HG02870 (cell line): ENCODE measurements around the gene MTG2.

Source experiments
- ATAC-seq: cut with Tn5 transposase; IDR thresholded peaks from one replicate; pipeline ENCODE4 v1.9.1; 2021; ENCODE audit warnings: mild to moderate bottlenecking, moderate library complexity; ENCODE audit not compliant: unreplicated experiment

MTG2 gene

GRCh38 chr20:62203378-62204030 is 20.7 kb downstream of the MTG2 start:
- ATAC-seq, result no peak

DNA sequence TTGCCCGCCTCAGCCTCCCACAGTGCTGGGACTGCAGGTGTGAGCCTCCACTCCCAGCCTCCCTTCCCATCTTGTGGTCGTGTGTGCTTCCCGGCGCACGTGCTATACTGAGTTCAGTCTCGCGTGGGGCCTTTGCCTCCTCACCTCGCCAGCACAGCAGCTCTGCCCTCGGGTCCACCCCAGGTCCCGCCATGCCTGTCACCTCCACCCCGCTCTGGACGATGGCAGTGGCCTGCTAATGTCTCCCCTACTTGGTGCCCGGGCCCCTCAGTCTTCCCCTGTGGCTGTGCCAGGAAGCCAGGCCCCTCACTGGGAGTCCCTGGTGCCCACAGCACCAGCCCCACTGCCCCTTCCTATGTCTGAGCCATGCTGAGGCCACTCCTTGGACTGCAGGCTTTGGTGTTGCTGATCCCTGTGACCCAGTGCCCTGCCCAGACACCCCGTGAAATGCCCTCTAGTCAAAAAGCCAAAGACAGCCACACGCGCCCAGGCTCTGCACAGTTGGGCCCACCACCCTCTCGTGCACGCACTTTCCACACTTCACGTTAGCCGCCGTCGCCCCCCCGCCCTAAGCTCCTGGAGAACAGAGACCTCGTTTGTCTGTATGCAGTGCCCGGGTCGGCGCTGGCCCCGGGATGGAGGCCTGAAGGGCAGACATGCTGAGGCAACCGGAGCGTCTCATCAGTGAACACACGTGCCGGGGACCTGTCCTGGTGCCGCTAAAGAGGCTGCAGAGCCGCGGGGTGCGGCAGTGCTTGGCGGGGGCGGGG is 23.0 kb downstream of the MTG2 start:
- ATAC-seq, result no peak

DNA sequence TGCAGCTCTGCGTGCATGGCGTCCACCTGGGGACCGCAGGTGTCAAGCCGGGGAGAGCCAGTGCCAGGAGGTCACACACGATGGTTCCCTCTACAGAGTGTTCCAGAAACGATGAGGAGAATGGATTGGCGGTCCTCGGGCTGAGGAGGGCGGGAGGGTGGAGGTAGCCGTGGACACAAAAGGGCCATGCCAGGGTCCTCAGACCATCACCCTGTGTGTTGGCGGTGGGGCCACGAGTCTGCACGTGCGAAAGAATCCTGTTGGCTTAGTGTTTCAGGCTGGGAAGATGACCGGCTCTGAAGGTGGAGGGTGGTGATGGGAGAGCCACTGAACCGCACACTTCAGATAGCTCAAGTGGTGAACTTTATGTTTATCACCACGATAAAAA is 23.6 kb downstream of the MTG2 start:
- ATAC-seq, result no peak

DNA sequence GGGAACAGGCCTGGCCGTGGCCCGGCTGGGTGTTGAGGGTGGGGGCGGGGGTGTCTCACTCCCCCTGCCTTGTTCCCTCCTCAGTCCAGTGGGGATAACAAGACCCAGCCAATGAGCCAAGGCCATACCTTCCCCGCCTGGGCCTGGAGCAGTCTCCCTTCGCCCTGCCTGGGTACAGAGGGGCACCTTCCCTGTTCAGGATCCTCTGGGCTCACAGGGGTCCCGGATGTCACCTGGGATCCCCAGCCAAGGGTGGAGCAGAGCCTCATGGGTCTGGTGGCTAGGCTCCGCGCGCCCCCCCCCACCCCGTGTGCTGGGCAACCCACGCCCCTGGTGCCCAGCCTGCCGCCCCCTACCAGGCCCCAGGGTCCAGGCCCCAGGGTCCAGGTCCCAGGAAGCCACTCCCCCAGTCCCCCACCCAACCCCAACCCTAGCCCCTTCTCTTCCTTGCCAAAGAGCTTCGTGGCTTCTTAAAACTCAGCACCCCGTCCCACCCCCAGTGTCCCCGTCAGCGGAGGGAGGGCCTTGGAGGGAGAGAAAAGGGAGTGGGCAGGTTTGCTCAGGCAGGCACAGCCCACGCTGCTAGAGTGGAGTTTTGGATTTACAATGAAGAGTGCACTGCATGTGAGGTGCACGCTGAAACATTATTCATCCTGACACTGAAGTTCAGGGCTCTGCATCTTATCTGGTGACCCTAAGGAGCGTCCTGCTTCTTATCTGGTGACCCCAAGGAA is 25.4 kb downstream of the MTG2 start:
- no peak for ATAC-seq

- no peak for ATAC-seq
Observed at GRCh38 chr20:62208795-62209755, 26.2 kb downstream of the MTG2 start.

DNA sequence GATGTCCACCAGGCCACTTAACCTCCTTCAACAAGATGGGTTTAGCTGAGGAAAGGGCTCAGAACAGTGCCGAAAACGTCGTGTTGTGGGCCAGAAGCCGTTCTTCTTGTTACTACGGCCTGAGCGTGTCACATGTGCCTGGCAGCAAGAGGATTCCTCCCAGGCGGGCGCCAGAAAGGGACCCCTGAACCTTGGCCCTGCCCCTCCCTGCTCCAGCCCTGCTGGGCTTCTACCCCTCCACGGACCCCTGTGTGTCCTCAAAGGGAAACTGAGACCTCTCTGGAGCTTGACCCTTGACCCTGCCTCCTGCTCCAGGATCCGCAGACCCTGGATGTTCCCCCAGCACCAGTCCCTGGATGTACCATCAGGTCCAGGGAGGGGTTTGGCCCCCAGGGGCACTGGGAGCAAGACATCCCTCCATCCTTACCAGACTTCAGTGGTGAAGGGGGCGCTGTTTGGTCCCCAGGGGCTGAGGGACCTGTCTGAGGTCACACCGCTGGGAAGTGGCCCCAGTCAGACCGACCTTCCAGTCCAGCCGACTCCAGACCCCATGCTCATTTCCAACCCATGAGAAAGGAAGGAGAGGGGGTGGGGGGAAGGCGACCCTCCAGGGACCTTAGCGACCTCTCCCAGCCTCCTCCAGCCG is 27.1 kb downstream of the MTG2 start:
- no peak for ATAC-seq

DNA sequence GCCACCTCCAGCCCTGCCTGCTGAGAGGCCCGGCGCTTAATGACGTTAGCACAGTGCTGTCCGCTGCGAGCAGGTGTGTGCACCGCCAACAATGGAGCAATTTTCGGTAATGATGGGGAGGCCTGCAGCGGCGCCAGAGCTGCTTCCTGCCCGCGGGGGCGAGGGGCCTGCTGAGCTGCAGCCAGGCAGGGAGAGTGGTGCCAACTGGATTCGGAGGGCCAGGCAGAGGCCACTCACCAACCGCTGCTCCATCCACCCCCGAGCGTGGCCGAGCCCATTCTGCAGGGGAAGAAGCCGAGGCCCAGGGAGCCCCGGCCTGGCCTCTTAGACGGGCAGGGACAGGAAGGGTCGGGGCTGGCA is 27.6 kb downstream of the MTG2 start:
- ATAC-seq, result no peak

GRCh38 chr20:62211216-62211615 is 28.4 kb downstream of the MTG2 start:
- no peak for ATAC-seq

- ATAC-seq, result no peak
Observed at GRCh38 chr20:62211769-62212288, 29.0 kb downstream of the MTG2 start.

DNA sequence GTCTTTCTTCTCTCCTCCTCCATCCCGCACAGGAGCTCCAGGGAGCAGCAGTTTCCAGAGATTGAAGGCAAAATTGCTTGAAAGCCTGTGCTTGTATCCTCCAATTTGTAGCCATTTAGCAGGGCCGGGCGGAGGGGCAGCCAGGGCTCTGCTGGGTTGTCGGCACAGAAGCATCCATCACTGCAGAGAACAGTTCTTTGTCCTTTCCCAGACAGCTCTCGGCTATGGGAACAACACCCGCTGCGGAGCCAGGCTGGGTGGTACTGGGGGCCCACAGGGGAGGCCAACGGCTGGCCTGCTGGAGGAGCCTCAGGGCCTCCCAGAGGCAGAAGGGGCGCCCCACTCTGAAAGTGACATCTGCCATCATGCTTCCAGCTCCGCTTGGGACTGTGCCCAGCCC is 29.5 kb downstream of the MTG2 start:
- ATAC-seq, result no peak

DNA sequence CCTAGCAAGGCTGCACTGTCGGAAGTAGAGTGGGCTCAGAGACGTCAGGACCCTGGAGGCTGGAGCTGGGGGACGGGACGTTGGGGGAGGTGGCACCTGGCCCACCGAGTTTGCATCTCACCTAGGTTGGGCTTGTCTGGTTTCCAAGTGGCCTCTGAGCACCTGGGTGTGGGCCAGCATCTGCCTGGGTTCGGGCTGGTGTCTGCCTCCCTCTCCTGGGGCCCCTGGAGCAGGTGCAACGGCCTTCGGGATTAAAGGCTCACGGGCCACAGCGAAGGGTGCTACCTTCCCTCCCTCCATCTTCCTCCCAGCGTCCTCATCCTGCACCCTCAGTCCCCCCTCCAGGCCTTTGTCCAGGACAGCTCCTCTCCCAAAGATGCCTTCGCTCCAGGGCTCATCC is 31.2 kb downstream of the MTG2 start:
- no peak for ATAC-seq

DNA sequence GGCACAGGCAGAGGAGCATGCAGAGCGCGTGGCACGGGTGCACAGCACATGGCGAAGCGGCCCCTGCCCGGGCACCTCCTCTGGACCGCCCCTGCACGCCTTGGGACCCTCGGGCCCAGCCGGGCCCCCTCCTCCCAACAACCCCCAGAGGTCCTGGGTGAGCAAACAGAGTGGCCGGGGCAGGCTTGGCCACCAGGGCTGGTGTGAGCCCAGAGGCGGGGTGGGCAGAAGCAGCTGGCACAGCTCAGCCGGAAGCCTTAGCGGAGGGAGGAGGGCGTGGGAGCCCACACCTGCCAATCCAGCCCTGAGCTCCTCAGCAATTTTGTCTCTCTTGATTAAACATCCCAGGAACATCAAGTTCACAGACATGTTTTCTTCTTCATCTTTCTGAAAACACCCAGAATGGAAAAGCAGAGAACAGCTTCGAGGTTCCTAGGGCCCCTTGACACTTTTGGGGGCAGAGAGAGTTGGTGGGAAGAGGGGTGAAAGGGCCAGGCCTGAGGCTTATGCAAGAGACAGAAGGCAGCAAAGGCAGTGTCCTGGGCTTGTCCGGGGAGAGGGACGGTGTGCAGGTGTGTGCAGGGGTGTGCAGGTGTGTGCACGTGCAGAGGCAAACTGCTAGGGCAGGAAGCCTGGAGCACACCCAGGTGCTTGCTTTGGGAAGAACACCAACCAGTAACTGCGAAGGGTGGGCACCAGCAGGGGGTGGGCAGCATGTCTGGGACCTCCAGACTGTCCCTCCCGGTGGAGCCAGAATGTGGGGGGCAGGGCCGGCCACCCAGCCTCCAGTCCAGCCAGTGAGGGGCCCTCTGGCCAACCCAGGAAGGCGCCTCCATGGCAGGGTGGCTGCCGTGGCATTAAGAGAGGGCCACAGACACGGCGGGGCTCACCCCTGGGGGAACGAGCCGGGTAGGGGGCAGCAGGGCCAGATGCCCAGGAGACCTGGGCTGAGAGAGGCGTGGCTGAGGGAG is 32.5 kb downstream of the MTG2 start:
- no peak for ATAC-seq

- ATAC-seq, result no peak
Observed at GRCh38 chr20:62215991-62216635, 33.3 kb downstream of the MTG2 start.

GRCh38 chr20:62216636-62217566 is 34.1 kb downstream of the MTG2 start:
- no peak for ATAC-seq

DNA sequence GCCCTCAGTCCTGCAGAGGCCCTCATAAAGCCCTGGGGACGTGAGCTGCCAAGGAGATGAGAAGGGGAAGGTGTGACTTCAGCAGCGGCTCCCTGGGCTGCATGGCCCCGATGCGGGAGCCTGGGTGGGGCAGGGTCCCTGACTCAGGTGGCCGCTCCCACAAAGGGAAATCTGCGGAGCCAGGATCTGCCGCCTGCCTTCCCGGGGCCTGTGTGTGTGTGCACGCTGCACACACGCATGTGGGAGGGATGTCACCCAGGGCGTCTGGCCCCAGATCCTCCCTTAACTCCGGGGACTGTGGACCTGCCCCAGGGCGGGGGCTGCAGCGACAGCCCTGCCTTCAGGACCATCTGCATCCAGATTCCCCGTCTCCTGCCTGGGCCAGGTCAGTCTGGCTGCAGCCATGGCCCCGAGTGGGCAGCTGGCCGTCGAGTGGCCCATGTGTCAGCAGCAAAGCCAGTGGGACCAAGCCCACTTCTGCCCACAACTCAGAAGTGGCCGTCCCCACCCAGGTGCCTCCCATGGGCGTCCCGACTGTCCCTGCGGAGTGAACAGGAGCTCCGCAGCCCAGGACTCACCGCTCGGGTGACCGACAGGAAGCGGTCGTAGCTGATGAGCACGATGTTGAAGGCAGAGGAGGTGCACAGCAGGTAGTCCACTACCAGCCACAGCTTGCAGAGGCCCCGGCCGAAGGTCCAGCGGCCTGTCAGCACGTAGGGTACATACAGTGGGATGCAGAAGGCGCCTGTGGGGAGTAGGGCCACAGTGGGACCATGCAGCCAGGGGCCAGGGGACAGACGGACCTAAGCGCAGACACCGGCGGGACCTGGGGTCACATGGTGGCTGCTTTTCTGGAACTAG is 35.3 kb downstream of the MTG2 start:
- no peak for ATAC-seq
